NCI-H1417 treated with DMSO at 0.1 percent for 48 hours (cell line): ENCODE results near the gene PCGF3.
"Not testable (repeated sequence)": the region's sequence is repeated elsewhere in the genome, so short reads cannot be mapped to it uniquely, and the experiment has no call there.

ENCODE experiments used
- DNase-seq: peaks from one replicate; lab custom pipeline; 2025; lab: John Stamatoyannopoulos, UW

Gene PCGF3

DNA sequence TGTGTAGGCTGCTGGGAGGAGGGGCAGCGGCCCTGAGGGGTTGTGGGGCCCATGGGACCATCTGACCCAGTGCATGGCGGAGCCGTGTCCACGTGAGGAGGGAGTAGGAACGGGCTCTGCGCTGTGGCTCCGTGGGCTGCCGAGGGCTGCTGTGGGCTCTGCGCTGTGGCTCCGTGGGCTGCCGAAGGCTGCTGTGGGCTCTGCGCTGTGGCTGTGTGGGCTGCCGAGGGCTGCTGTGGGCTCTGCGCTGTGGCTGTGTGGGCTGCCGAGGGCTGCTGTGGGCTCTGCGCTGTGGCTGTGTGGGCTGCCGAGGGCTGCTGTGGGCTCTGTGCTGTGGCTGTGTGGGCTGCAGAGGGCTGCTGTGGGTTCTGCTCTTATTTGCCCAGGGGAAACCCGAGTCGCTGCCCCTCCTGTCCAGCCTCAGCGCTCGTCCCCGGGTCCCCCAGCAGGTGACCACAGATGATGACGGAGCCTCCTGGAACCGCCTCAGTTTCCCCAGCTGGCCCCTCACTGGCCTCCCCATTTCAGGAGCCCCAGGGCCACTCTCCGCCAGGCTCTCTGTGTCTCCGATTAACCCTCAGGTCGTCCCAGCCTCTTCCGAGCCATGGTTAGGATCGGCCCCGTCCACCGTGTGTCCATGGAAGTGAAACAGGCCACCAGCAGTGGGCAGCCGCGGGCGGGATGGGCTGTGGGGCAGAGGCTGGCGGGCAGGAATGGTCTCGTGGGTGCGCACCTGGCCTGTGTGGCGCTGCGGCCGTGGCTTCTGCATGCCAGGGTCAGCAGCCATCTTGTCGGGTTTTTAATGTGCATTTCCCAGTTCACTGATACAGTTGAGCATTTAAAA is 20.0 kb downstream of the PCGF3 start:
- DNase-seq, result no peak

DNA sequence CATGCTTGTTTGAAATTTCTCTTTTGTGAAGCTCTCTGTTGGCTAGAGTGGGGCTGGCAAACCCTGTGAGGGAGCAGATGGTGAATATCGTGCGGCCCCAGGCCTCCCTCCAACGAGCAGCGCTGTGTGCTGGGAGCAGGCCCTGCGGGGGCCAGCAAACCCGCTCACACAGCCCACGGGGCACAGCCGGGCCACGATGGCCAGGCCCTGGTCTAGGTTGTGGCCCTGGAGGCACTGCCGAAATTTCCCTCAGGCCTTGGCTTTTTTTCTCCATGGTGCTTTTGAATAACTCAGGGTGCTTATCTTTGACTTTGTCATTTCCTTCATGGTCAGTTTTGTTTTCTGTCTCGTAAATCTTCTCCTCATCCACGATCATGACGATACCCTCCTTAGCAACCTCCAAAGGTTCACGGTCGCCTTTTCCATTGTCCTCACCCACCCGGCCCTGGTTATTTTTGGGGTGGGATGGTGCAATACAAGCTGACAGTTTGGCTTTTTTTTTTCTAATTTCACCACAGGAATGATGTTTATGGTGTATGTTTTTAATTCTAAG is 20.7 kb downstream of the PCGF3 start:
- no peak for DNase-seq

DNA sequence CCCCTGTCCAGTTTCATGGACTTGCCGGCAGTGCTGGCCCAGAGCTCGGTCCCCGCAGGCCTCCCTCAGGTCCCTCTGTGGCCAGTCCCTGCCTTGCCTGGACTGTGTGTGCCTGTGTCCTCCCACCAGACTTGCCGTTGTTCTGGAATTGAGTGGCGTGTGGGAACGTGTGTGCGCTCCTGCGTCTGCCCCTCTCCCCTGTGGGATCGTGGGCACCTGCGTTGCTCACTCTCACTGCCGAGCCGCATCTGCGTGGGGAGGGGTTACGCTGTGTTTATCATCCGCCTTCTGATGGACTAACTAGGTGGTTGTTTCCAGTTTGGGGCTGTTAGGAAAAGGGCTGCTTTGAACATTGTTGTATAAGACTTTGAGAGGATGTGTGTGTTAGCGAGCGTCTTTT is 21.2 kb downstream of the PCGF3 start:
- no peak for DNase-seq

DNA sequence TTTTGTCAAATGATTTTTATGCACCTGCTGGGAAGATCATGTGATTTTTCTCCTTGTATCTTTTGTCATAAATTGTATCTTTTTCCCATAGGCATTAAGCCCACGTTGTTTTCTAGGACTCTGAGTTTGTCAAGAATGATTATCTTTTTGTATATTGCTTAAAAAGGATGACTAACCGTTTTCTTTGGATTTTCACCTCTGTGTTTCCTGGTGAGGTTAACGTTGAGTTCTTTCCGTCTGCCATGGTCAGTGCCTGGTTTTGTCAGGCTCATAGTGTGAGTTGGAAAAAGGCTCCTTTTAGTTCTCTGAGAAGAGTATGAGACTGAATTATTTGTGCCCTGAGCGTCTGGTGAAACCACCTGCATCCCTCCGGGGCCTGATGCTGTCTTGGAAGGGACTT is 21.9 kb downstream of the PCGF3 start:
- no peak for DNase-seq

DNA sequence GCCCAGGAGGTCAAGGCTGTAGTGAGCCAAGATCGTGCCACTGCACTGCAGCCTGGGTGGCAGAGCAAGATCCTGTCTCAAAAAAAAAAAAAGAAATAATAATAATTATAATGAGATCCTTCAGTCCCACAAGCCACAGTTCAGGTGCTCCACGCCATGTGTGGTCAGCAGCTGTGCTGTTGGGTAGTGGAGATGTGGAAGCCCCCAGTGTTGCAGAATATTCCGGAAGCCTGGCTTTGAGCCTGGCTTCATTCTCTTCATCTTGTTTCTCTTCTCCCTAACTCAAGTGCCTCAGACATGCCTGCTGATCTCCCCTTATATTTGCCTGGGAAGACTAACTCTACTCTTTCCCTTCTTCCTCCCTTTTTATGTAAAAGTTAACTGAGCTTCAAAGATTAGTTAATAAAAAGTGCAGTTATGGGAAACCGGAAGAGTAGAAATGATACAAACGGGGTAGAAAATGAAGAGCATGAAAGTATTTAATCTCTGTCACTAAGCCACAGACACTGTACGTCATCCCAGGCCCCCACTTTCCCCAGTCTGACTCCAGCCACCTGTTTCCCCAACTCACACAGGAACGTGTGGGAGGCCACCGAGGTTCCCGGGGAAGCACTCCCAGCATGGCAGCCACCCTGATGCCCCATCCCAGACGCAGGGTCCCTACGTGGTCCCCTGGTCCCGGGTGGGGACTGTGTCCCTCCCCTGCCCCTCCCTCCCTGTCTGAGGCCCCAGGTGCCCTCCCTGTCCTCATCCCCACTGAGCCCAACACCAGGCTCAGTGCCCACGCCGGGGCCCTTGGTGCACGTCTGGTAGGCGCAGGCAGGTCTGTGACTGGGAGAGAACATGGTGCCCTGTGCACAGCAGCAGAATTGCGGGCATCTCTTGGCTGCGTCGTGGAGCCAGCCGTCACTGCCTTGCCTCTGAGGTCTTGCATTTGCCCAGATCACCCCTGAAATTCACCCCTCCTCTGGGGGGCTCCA is 24.0 kb downstream of the PCGF3 start:
- no peak for DNase-seq

DNA sequence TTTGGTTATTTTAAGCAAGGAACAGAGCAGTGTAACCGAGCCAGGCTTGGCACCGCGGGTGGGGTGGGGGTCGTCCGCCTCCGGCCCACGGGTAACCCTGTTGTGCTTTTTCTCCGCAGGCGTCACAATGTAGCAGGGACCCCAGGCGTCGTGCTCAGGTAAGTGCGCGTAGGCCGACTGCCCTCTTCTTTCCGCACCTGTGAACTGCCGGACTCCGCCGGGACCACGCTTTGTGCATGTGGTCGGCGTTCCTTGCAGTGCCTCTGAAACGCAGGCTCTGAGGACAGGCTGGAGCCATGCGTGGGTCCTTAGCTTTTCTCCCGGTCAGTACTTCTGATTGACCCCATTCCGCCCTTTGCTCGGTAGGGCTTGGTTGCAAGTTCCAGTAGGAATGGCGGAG is 24.9 kb downstream of the PCGF3 start:
- no peak for DNase-seq

DNA sequence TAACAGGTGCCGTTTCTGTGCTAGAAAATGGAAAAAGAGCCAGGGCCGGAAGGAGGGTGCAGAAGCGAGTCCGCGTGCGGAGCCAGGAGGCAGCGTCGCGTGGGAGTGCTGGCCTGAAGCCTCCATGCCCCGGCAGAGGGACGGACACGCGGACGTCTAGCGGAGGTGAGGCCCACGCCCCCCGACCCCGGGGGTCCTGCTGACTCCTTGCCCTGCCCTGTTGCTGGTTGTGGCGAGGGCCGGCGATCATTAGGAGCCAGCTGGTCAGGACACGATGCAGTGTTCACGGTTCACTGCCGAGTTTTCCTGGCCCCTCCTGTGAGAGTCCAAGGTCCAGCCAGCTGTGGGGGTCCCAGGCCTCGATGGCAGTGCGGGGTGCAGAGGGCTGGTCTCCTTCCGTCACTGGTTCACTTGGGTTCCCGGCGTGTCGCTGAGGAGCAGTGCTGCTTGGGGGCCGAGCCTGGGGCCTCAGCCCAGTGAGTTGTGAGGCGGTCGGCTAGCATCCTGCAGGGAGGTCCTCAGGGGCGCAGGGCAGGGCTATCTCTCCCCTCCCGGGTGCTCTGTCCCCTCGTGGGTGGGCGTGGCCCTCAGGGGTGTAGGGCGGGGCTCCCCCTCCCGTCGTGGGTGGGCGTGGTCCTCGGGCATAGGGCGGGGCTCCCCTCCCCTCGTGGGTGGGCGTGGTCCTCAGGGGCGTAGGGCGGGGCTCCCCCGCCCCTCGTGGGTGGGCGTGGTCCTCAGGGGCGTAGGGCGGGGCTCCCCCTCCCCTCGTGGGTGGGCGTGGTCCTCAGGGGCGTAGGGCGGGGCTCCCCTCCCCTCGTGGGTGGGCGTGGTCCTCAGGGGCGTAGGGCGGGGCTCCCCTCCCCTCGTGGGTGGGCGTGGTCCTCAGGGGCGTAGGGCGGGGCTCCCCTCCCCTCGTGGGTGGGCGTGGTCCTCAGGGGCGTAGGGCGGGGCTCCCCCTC is 25.6 kb downstream of the PCGF3 start:
- DNase-seq, result not testable (repeated sequence)

DNA sequence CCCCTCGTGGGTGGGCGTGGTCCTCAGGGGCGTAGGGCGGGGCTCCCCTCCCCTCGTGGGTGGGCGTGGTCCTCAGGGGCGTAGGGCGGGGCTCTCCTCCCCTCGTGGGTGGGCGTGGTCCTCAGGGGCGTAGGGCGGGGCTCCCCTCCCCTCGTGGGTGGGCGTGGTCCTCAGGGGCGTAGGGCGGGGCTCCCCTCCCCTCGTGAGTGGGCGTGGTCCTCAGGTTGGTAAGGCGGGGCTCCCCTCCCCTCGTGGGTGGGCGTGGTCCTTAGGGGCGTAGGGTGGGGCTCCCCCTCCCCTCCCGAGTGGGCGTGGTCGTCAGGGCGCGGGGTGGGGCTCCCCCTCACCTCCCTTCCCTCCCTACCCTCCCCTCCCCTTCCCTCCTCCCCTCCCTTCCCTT is 26.3 kb downstream of the PCGF3 start:
- DNase-seq, result not testable (repeated sequence)

DNA sequence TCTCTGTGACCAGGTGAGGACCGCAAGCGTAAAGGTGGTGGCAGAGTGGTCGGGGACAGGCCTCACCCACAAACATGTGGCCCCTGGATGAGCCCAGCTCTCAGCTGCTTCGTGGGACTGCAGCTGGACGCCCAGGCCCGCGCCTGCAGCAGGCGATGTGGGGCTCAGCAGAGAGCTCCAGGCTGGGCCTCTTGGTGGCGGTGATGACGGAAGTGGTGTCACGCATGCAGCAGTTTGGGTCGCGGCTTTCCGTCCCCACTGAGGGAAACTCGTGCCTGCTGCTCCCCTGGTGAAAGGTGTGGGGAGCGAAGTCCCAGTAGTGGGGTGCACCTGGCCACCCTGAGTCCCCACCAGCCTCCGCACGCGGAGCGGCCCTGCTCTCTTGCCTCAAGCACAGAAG is 26.9 kb downstream of the PCGF3 start:
- DNase-seq, result no peak

DNA sequence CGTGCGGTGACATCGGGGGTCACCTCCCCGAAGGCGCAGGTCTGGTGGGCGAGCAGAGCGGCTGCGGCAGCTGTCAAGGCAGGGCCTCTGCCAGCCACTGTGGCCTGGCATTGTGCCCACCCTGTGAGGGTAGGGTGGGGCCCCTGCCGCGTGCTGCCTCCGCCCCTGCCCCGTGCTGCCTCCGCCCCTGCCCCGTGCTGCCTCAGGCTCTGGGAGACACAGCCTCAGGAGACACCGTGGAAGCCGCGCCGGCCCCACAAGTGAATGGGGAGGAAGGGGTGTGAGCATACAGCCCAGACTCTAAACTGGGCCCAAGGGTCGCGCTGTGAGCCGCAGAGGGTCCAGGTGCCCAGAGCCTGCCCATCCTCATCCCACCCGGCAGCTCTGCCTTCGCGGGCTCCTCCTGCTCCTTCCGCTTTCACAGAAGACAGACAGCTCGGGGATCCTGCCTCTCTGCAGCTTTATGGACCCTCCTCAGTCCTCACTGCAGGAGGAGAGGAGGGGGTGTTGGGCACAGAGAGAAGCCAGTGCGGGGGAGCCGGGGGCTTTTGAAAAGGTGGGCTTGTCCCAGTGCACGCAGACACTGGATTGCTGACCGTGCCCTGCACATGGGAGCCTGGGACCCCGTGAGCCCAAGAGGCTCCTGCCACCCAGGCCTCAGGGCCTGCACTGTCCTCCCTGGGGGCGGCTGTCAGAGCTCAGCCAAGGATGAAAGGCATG is 27.4 kb downstream of the PCGF3 start:
- no peak for DNase-seq

DNA sequence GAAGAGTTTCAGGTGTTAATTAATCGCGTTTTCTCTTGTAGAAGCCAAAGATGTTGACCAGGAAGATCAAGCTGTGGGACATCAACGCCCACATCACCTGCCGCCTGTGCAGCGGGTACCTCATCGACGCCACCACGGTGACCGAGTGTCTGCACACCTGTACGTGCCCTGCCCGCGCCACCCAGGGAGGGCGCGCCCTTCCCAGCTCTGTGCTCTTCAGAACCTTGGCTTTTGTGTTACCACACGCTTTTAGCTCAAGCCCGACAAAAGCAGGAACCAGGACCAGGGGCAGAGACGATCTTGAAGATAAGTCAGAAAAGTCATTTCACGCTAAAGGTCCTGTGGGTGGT is 28.0 kb downstream of the PCGF3 start:
- DNase-seq, result no peak

DNA sequence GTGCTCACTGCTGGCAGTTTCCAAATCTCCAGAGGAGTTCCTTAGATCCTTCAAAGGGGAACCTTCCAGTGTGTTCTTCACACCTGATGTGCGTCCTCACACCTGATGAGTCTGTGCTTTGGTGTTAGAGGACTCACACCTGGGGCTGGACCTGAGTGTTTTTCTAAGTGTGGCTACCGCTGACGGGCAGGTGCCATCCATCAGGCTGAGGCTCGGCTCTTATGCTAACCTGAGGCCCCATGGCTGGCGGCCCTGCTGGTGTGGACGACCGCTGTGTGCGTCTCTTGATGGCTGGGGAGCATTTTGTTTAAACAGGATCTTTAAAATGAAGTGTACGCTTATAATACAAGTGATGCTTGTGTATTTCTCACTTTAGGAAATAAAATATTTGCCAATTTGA is 28.4 kb downstream of the PCGF3 start:
- no peak for DNase-seq

DNA sequence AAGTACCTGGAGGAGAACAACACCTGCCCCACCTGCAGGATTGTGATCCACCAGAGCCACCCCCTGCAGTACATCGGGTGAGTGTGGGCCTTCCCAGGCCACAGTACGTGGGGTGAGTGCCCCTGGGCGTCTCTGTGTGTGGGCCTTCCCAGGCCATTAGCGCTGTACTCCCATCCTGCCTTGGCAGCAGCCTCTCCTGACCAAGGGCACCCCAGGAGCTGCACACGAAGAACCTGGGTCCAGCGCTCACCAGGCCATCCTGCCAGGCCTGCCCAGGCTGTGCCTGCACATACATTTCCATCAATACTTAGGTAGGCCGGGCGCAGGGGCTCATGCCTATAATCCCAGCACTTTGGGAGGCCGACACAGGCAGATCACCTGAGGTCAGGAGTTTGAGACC is 29.3 kb downstream of the PCGF3 start:
- DNase-seq, result no peak

DNA sequence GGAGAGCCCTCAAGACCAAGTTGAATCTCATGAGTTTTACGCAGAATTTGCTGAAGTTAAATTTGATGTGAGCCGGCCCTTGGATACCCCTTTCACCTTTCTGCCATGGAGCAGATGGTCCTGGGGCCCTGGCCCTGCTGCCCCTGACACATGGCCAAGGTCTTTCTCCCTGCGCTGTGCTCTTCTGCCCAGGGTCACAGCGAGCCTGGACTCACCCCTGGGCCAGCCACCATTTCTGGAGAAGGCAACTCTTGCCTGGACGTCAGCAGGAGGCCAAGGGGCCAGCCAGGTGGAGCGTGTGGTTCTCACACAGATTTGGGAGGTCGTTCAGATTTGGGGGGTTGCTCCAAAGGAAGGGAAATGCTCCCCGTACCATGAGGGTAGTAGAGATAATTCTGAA is 30.0 kb downstream of the PCGF3 start:
- no peak for DNase-seq

DNA sequence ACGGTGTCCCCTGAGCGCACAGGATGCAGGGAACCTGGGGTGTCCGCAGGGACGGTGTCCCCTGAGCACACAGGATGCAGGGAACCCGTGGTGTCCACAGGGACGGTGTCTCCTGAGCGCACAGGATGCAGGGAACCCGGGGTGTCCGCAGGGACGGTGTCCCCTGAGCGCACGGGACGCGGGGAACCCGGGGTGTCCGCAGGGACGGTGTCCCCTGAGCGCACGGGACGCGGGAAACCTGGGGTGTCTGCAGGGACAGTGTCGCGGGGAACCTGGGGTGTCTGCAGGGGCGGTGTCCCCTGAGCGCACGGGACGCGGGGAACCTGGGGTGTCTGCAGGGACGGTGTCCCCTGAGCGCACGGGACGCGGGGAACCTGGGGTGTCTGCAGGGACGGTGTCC is 30.9 kb downstream of the PCGF3 start:
- not testable (repeated sequence) for DNase-seq

DNA sequence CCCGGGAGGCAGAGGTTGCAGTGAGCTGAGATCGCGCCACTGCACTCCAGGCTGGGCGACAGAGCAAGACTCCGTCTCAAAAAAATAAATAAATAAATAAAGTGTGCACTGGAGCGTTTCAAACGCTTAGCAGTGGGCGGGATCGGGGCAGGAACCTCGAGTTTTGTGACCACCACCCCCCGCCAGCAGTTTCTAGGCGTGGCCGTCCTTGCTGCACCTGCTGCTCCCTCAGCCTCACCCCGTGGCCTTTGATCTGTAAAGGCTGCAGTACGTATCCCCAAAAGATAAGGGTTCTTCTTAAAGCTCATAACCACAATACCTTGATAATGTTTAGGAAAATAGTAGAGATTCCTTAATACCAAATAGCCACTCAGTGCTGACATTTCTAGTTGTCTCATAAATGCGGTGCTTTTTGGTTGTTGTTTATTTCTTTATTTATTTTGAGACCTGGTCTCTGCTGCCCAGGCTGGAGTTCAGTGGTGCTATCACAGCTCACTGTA is 33.2 kb downstream of the PCGF3 start:
- no peak for DNase-seq

DNA sequence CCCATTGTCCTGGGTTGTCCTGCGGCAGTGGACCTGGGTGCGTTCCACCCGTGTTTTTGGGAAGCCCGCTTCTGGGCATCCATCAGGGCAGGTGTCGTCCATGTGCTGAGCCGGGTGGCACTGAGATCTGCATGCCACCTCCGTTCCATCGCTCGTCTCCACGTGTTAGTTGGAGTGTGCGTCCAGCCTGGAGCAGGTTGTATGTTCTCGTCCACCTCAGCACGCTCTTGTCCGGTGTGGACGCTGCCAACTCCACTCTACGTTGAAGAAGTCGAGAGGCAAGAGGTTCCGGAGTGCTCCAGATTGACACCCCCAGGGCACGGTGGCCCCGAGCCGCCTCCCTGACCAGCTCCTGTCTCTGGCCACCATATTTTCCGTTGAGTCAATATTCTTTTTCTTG is 33.9 kb downstream of the PCGF3 start:
- no peak for DNase-seq

DNA sequence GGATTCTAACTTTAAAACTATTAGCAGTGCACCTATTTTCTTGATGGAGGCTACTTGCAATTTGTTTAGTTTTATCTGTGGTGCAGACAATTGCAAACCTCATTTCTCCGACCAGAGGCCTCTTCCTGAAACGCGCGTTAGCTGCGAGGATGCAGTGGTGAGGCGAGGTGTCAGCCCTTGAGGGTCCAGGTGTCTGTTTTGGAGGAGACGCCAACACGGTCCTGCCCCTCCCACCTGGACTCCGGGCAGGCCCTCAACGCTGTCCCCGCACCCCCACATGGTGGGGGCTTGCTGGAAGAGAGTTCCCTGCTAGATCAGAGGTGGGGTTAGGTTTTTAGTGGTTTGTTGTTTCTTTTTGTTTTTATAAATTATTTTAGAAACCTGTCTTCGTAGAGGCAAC is 34.4 kb downstream of the PCGF3 start:
- DNase-seq, result no peak

DNA sequence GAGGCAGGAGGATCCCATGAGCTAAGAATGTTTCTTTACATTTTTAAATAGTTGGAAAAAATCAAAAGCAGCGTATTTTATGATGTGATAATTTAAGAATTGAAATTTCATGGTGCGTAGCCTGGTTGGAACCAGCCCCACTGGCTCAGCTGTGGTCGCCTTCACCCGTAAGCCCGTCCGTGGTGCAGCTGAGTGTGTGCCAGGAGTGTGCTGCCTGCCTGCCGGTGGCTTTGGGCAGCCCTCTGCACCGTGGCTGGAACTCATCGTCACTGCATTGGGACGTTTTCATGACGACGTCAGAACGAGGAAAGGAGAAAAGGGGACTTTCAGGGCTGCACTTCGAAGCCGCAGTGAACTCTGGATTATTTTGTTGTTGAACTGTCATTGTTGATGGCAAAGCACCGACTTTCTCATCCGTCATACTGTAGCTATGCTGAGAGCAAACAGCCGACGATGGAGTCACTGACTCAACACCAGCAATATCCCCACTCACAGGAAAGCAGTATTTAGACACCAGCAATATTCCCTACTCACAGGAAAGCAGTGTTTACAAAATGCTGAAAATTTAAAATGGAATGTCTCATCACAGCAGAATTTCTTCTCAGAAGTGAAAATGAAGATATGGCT is 35.1 kb downstream of the PCGF3 start:
- DNase-seq, result no peak

DNA sequence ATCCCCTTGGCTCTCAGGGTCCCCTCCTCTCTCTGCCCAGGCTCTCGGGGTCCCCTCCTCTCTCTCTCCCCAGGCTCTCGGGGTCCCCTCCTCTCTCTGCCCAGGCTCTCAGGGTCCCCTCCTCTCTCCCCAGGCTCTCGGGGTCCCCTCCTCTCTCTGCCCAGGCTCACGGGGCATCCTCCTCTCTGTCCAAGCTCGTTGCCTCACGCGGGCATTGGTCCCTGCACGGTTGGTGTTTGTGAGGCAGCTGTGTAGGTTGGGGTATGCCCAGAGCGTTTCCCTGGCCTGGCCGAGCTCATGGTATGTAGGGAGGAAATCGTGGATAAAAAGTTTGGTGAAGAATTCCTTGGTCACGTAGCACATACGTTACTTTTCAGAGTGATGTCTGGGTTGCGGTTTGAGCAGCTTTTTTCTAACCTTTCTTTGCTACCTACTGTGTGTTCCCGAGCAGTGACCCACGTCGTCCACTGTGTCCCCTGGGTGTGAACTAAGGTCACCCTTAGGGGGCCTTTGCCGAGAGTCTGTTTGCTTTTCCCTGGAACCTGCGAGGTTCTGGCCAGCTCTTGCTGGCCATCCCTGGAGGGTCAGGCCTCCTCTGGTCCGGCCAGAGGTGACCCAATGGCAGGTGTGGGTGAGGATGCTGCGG is 36.6 kb downstream of the PCGF3 start:
- DNase-seq, result no peak
